VCaP (cell line): ENCODE results near the gene DDX19B.

Source experiments
- H3K27ac ChIP-seq: fragments of 450-650 bp; 2 replicates; pipeline ENCODE4 v1.5.1; 2017
- TF ChIP-seq, protein P1 (sequence below): fragments of 450-650 bp; conservative IDR thresholded peaks from 2 replicates; pipeline ENCODE4 v1.5.1; 2017; ENCODE audit warnings: mild to moderate bottlenecking, moderate library complexity

DDX19B gene

DNA sequence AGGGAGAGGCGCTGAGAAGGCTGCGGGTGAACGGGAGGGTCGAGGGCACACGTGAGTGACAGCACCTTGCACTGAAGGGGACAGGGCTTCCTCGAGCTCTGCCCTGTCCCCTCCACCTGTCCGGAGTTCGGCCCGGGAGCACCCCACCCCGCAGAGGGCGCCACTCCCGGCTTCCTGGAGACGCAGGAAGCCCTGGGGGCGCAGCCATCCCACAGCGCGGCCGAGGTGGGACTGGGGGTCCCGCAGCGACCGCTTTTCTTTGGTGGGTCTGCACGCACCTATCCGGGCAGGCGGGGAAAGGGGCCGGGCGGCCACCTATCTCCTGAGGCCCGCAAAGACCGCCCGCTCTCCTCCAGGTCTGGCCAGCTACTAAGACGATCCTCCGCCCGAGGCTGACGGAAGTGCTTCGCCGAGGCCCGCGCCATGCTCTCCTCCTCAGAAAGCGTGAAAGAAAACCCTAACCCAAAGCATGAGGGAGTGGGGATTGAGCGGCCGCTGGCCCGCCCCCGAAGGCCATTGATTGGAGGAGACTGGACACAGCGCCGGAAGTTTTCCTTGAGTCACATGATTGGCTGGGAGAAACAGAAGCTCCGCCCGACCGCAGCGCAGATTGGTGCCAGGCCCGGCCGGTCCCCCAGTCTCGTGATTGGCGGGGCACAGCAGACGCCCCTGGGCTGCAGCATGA, 82.1 kb downstream of the DDX19B start:
- TF ChIP-seq, protein P1, sequence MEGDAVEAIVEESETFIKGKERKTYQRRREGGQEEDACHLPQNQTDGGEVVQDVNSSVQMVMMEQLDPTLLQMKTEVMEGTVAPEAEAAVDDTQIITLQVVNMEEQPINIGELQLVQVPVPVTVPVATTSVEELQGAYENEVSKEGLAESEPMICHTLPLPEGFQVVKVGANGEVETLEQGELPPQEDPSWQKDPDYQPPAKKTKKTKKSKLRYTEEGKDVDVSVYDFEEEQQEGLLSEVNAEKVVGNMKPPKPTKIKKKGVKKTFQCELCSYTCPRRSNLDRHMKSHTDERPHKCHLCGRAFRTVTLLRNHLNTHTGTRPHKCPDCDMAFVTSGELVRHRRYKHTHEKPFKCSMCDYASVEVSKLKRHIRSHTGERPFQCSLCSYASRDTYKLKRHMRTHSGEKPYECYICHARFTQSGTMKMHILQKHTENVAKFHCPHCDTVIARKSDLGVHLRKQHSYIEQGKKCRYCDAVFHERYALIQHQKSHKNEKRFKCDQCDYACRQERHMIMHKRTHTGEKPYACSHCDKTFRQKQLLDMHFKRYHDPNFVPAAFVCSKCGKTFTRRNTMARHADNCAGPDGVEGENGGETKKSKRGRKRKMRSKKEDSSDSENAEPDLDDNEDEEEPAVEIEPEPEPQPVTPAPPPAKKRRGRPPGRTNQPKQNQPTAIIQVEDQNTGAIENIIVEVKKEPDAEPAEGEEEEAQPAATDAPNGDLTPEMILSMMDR = peak; percentile 39
- H3K27ac ChIP-seq = peak overlapping the region; percentile 93

DNA sequence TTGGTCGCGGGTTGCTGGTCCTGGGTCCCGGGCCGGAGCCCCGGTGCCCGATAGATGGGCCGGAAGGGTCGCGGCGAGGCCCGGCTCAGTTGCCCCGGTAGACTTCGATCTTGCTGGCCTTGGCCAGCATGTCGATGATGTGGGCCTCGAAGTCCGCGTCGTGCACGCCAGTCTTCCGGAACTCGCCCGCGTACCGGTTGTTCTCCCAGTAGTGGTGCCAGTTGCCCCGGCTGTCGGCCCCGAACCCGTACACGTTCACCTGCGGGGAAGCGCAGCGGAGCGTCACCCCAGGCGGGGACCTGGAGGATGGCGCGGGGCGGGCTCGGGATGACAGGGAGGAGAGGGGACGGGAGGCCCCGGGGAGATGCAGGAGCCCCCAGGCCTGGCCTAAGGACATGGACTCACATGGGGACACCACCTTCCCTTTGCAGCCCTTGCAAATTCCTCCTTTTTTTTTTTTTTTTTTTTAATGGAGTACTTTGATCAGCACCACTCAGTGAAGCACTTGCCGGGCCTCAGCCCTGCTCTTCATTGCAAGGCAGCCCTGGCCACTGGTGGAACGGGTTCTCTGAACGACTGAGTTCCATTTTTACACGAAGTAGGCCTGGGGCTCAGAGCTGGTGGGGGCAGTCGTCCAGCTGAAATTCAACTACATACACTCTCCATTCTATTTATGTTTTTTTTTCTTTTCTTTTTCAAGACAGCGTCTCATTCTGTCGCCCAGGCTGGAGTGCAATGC, 82.8 kb downstream of the DDX19B start:
- TF ChIP-seq, protein P1 = no peak
- H3K27ac ChIP-seq = peak overlapping the region; percentile 93

DNA sequence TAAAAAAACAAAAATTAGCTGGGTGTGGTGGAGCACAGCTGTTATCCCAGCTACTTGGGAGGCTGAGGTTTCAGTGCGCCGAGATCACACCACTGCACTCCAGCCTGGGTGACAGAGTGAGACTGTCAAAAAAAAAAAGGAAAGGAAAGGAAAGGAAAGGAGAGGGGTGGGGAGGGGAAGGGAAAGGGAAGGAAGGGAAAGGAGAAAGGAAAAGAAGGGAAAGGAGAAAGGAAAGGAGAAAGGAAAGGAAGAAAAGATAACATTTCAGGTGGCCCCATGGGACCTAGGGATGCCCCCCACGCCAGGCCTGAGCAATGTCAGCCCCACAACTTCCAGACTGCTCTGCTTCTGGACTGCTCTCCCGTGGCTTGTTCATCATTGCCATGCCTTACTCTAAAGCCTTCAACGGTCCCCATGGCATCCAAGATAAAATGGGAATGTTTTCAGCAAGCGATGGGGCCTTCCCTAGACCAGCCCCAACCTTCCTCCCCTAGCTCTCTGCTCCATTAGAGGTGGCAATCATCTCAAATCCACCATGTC, 84.5 kb downstream of the DDX19B start:
- H3K27ac ChIP-seq = no peak overlapping the region
- TF ChIP-seq, protein P1 = no peak
